GM18517 (cell line): ENCODE measurements around the gene BCL2.
"Not testable (repeated sequence)": the region's sequence is repeated elsewhere in the genome, so short reads cannot be mapped to it uniquely, and the experiment has no call there.

ENCODE experiments used
- ATAC-seq: cut with Tn5 transposase; IDR thresholded peaks from one replicate; pipeline ENCODE4 v1.9.1; 2021; ENCODE audit warnings: mild to moderate bottlenecking, moderate library complexity; ENCODE audit not compliant: unreplicated experiment

BCL2 gene

GRCh38 chr18:63207143-63207790, 112.3 kb downstream of the BCL2 start:
- ATAC-seq, result no peak

- no peak for ATAC-seq
Measured at GRCh38 chr18:63206433-63207142, 113.0 kb downstream of the BCL2 start.

- ATAC-seq, result no peak
Measured at GRCh38 chr18:63205791-63206252, 113.7 kb downstream of the BCL2 start.

- no peak for ATAC-seq
Measured at GRCh38 chr18:63203497-63203896, 116.1 kb downstream of the BCL2 start.

GRCh38 chr18:63202828-63203227, 116.7 kb downstream of the BCL2 start:
- no peak for ATAC-seq

DNA sequence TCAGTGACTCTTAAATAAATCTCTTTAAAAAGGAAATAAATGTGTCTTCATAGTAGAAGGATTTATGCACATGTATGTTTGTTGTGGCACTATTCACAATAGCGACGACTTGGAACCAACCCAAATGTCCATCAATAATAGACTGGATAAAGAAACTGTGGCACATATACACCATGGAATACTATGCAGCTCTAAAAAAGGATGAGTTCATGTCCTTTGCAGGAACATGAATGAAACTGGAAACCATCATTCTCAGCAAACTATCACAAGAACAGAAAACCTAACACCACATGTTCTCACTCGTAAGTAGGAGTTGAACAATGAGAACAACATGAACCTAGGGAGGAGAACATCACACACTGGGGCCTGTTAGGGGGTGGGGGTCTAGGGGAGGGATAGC, 118.1 kb downstream of the BCL2 start:
- not testable (repeated sequence) for ATAC-seq

DNA sequence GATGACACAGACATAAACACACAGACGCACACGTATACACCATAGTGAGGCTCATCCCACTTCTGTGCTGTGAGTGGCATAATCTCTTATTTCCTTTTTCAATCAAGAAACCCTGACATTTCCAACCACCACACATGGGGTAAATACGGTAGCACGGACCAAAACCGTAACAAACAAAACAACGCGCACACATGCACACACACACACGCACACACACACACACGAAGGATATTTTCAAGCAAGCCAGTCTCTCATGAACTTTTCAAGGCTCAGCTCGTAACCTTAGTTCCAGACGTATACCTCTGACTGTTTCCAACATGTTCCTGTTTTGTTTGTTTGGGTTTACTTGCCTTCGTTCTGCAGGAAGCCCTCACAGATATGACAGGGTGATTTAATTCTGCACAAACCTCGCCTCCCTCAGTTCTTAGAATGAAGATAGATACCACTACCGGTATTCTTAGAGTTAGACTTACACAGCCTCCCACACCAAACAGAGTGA, 119.8 kb downstream of the BCL2 start:
- ATAC-seq, result no peak

GRCh38 chr18:63198868-63199742, 120.5 kb downstream of the BCL2 start:
- ATAC-seq, result no peak

DNA sequence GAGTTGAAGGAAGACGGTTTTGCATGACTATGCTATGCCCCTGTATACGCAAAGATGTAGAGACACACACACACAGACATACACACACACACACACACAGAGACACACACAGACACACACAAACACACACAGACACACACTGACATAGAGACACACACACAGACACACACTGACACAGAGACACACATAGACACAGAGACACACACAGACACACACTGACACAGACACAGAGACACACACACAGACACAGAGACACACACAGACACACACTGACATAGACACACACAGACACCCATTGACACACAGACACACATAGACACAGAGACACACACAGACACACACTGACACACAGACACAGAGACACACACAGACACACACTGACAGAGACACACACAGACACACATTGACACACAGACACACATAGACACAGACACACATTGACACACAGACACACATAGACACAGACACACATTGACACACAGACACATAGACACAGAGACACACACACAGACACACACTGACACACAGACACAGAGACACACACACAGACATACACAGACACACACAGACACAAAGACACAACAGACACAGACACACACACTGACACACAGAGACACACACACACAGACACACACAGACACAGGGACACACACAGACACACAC, 121.3 kb downstream of the BCL2 start:
- no peak for ATAC-seq

- ATAC-seq, result no peak
Measured at GRCh38 chr18:63197246-63197869, 122.2 kb downstream of the BCL2 start.

DNA sequence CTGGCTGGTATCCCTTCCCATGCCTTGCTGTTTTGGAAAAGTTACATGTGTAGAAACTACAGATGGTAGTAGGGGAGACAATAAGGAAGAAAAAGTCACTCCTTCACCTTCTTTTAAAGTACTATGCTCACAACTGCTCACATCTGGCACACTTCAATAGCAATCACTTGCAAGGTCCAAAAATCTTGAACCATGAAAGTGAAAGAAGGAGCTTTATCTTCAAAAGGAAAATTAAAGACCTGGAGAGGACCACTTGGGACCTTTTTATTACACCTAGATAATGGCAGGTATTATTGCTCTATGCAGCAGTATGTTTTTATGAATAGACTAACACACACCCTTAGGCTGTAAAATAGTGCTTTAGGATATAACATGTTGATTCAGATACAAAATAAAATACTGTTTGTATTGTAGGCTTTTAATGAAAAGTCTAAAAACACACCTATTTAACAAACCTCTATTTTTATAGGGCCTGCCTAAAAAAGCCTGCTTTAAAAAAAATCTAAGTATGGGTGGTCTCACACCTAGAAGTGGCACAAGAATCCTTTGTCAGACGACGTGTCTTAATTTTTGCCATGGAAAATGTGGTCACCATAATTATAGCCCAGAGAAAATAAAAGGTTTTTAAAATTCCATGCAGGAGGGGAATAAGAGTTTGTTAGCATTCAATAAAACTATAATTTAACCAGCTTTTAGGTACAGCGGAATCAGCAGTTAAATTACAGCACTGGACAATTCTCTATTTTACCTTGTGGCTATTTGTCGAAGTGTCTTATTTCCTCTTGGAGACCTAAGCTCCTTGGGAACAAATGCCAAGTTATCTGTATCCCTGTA, 124.0 kb downstream of the BCL2 start:
- no peak for ATAC-seq

DNA sequence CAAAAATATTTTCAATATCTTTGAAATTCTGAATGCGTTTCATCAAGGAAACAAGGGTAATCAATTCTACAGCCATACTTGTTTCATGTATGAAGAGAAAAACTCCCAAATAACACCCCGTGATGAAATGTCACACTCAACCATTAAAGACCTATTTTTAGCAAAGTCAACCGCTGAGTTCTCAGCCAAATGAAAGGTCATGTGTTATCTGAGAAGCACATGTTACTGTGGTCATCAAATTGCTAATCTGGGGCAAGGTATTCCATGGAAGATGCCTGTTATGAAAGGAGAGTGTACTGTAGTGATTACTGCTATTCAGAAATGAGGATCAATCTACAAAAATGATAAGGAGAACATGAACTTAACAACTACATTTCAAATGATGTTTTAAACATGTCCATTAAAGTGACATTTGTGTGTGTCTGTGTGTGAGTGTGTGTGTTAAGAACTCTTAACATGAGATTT, 126.7 kb downstream of the BCL2 start:
- ATAC-seq, result peak; percentile 64

- ATAC-seq, result peak; percentile 33
Measured at GRCh38 chr18:63192126-63192884, 127.3 kb downstream of the BCL2 start.

- no peak for ATAC-seq
Measured at GRCh38 chr18:63191413-63191812, 128.2 kb downstream of the BCL2 start.

GRCh38 chr18:63190838-63191237, 128.7 kb downstream of the BCL2 start:
- ATAC-seq, result not testable (repeated sequence)

- no peak for ATAC-seq
Measured at GRCh38 chr18:63189817-63190216, 129.8 kb downstream of the BCL2 start.

DNA sequence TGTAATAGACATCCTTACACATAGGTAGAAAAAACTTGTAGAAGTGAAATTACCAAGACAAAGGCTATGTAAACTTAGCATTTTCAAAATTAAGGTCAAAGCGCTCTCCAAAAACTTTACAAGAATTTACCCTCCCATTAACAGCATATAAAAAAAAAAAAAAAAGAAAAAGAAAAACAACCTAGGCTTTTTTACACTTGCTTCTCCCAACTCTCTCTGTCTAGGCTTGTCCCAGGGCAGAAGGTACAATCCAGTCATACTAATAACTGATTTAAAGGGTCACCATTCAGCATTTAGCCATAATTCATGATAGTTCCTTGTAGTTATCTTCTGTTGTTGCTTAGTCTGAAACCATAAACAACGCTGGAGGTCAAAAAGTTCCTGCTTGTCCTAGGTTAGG, 130.5 kb downstream of the BCL2 start:
- no peak for ATAC-seq

GRCh38 chr18:63187791-63188460, 131.6 kb downstream of the BCL2 start:
- no peak for ATAC-seq
